IPS-18a (cell line): ENCODE results near the gene CLCN4.

ENCODE experiments used
- H3K27ac ChIP-seq: one replicate; pipeline ENCODE4 v1.5.1; 2013; ENCODE audit warnings: low read length
- H3K27me3 ChIP-seq: one replicate; pipeline ENCODE4 v1.6.1; 2013; ENCODE audit warnings: mild to moderate bottlenecking, low read length; ENCODE audit not compliant: control insufficient read depth, insufficient read depth
- H3K36me3 ChIP-seq: one replicate; pipeline ENCODE4 v1.6.1; 2013; ENCODE audit warnings: low read depth, low read length; ENCODE audit not compliant: control insufficient read depth
- H3K4me1 ChIP-seq: one replicate; pipeline ENCODE4 v1.6.1; 2013; ENCODE audit warnings: low read depth, low read length; ENCODE audit not compliant: control insufficient read depth
- H3K4me3 ChIP-seq: one replicate; pipeline ENCODE4 v1.5.1; 2013; ENCODE audit warnings: low read length
- H3K9ac ChIP-seq: one replicate; pipeline ENCODE4 v1.6.1; 2013; ENCODE audit warnings: mild to moderate bottlenecking, low read length, moderate library complexity
- H3K9me3 ChIP-seq: one replicate; pipeline ENCODE4 v1.6.1; 2013; ENCODE audit warnings: low read depth, low read length; ENCODE audit not compliant: control insufficient read depth

The CLCN4 gene

GRCh38 chrX:10231461-10231860, 74.7 kb downstream of the CLCN4 start:
- no peak overlapping the region for H3K27ac ChIP-seq
- no peak overlapping the region for H3K4me3 ChIP-seq
- H3K9me3 ChIP-seq: no peaks in the 10 kb centered on the region
- no peak overlapping the region for H3K9ac ChIP-seq
- no peaks in the 10 kb centered on the region for H3K27me3 ChIP-seq
- H3K36me3 ChIP-seq: no peaks in the 10 kb centered on the region
- no peaks in the 10 kb centered on the region for H3K4me1 ChIP-seq

DNA sequence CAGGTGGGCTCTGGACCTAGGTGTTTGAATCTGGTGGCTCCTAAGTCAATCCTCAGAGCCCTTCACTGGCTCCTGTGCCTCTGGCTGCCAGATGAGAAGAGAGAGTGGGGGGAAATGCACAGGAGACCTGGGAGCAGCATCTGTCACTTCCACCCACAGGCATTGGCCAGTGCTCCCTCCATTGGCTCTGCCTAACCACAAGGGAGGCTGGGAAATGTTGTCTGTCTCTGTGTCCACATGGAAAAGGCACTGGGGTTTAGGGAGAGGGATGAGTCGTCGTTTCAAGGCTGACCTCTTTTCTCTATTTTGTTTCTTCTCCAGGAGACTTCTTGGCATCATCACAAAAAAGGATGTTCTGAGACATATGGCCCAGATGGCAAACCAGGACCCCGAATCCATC, 76.4 kb downstream of the CLCN4 start:
- H3K27me3 ChIP-seq: no peaks in the 10 kb centered on the region
- H3K9me3 ChIP-seq: no peaks in the 10 kb centered on the region
- no peak overlapping the region for H3K27ac ChIP-seq
- H3K9ac ChIP-seq: no peak overlapping the region
- H3K36me3 ChIP-seq: no peaks in the 10 kb centered on the region
- H3K4me3 ChIP-seq: no peak overlapping the region
- H3K4me1 ChIP-seq: no peaks in the 10 kb centered on the region

- Histone ChIP-seq H3K27ac (no peak overlapping the region), H3K4me3 (no peak overlapping the region), H3K36me3 (no peaks in the 10 kb centered on the region), H3K4me1 (no peaks in the 10 kb centered on the region), H3K9me3 (no peaks in the 10 kb centered on the region), H3K9ac (no peak overlapping the region), H3K27me3 (no peaks in the 10 kb centered on the region)
These were observed 76.9 kb downstream of the CLCN4 start for GRCh38 chrX:10233696-10234095.

- Histone ChIP-seq H3K9me3 (no peaks in the 10 kb centered on the region), H3K36me3 (no peaks in the 10 kb centered on the region), H3K9ac (no peak overlapping the region), H3K4me3 (no peak overlapping the region), H3K27ac (no peak overlapping the region), H3K27me3 (no peaks in the 10 kb centered on the region), H3K4me1 (no peaks in the 10 kb centered on the region)
These were observed 79.1 kb downstream of the CLCN4 start for GRCh38 chrX:10235851-10236250.

GRCh38 chrX:10237241-10237640, 80.5 kb downstream of the CLCN4 start:
- no peaks in the 10 kb centered on the region for H3K9me3 ChIP-seq
- no peak overlapping the region for H3K9ac ChIP-seq
- H3K4me1 ChIP-seq: no peaks in the 10 kb centered on the region
- H3K4me3 ChIP-seq: no peak overlapping the region
- no peaks in the 10 kb centered on the region for H3K36me3 ChIP-seq
- H3K27ac ChIP-seq: no peak overlapping the region
- H3K27me3 ChIP-seq: no peaks in the 10 kb centered on the region

GRCh38 chrX:10239611-10240064, 82.9 kb downstream of the CLCN4 start:
- H3K9ac ChIP-seq: no peak overlapping the region
- no peaks in the 10 kb centered on the region for H3K36me3 ChIP-seq
- no peak overlapping the region for H3K27ac ChIP-seq
- H3K4me3 ChIP-seq: no peak overlapping the region
- H3K9me3 ChIP-seq: no peaks in the 10 kb centered on the region
- H3K4me1 ChIP-seq: no peaks in the 10 kb centered on the region
- H3K27me3 ChIP-seq: no peaks in the 10 kb centered on the region

DNA sequence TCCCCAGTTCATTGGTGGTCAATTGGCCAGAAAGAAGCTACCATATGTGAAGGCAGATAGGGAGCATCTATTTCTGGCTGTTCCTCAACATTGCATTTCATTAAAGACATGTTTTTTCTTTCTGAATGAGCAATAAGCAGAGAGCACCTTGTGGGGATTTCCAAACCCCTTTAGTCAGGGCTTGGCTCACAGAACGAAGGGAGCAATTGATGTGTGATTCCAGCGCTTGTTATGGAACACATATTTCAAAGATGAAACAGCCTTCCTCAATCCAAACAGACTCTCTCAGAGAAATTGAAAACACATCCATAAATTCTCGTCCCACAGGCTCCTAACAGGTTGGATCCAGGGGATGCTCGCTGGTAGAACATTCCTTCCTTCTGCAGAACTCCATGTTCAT, 84.1 kb downstream of the CLCN4 start:
- Histone ChIP-seq H3K36me3 (no peaks in the 10 kb centered on the region), H3K27ac (no peak overlapping the region), H3K4me1 (no peaks in the 10 kb centered on the region), H3K4me3 (no peak overlapping the region), H3K27me3 (no peaks in the 10 kb centered on the region), H3K9ac (no peak overlapping the region), H3K9me3 (no peaks in the 10 kb centered on the region)

GRCh38 chrX:10242026-10242425, 85.3 kb downstream of the CLCN4 start:
- H3K9ac ChIP-seq: no peak overlapping the region
- H3K9me3 ChIP-seq: no peaks in the 10 kb centered on the region

DNA sequence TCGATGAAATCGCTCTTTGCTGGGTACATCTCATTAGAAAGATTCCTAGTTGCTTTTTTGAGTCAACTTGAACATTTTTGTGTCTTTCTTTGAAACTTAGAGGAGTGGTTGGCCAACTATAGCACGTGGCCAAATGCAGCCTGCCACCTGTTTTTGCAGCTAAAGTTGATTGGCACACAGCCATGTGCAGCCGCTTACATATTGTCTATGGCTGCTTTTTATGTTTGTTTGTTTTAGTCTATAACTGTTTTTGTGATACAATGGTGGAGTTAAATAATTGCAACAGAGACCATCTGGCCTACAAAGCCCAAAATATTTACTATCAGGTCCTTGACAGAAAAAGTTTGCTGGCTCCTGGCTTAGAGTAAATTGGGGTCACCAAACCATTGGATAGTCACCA, 86.3 kb downstream of the CLCN4 start:
- Histone ChIP-seq H3K27ac (no peak overlapping the region), H3K4me1 (no peaks in the 10 kb centered on the region), H3K27me3 (no peaks in the 10 kb centered on the region), H3K4me3 (no peak overlapping the region), H3K9ac (no peak overlapping the region), H3K36me3 (no peaks in the 10 kb centered on the region), H3K9me3 (no peaks in the 10 kb centered on the region)

More at GRCh38 chrX:10242026-10242425, 85.3 kb downstream of the CLCN4 start:
- no peaks in the 10 kb centered on the region for H3K36me3 ChIP-seq
- no peaks in the 10 kb centered on the region for H3K27me3 ChIP-seq
- no peaks in the 10 kb centered on the region for H3K4me1 ChIP-seq
- H3K4me3 ChIP-seq: no peak overlapping the region
- no peak overlapping the region for H3K27ac ChIP-seq

DNA sequence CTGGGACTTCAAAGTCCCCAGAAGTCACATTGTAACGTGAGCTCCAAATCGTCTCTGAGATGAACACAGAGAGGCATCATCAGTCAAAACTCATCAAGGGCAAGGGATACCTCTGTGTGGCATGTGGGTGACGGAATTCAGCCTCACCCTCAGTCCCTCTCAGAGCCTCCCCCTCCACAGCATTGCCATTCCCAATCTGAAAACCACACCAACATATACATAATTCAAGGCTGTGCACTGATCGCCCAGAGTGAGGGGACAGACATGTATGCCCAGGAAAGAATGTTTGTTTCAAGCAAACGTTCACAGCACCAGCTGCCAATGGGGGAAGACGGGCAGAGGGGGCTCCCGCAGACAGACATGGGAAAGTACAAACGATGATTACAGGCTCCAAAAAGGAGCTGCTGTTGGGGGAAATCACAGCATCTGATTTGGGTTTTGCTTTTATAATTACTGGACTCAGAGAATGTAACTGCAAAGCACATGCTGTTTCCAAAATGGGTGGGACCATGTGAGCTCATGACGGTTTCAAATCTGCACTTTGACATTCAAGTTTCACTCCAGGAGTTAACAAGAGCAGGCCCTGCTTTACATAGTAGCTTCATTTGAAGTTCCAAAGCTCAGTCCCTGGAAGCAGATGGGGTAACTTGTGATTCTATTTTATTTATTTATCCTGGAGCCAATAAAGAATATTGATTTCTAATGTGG, 88.3 kb downstream of the CLCN4 start:
- Histone ChIP-seq H3K36me3 (no peaks in the 10 kb centered on the region), H3K27ac (no peak overlapping the region), H3K9me3 (no peaks in the 10 kb centered on the region), H3K4me3 (no peak overlapping the region), H3K4me1 (no peaks in the 10 kb centered on the region), H3K27me3 (no peaks in the 10 kb centered on the region), H3K9ac (no peak overlapping the region)

DNA sequence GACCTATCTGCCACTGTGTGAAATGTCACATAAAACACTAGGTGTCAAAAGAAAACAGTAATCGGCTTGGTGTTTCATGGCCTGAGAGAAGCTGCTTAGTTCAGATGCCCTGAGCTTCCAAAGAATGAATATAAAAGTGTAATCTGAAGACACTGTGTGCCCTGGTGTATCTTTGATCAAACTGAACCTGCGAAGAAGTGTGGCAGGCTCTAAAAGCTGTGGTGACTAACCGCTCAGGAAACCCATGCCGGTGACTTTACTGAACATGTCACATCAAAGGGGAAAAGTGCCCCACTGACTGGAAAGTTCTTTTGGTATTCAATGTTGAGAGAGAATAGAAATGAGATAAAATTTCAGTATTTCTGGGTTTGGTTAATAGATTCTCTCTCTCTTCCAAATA, 89.1 kb downstream of the CLCN4 start:
- no peak overlapping the region for H3K27ac ChIP-seq
- no peaks in the 10 kb centered on the region for H3K4me1 ChIP-seq
- H3K4me3 ChIP-seq: no peak overlapping the region
- H3K27me3 ChIP-seq: no peaks in the 10 kb centered on the region
- no peak overlapping the region for H3K9ac ChIP-seq
- no peaks in the 10 kb centered on the region for H3K36me3 ChIP-seq
- no peaks in the 10 kb centered on the region for H3K9me3 ChIP-seq

DNA sequence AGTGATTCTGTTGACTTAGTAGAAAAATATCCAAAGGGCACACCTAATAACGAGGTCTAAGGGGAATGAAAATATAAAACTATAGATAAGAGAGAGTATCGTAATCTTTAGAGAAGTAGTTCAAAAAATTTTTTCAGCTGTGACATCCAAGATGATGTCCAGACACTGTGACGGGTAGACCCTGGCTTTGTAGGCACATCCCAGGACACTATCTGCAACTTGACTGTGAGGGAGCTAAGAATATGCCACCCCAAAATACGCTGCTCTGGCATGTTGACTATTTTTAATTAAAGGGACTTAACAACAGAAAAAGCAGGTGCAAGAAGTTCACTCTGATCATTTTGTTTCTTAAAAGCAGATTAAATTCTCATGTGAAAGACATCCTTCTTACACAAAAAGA, 89.5 kb downstream of the CLCN4 start:
- Histone ChIP-seq H3K9ac (no peak overlapping the region), H3K27me3 (no peaks in the 10 kb centered on the region), H3K36me3 (no peaks in the 10 kb centered on the region), H3K27ac (no peak overlapping the region), H3K9me3 (no peaks in the 10 kb centered on the region), H3K4me3 (no peak overlapping the region), H3K4me1 (no peaks in the 10 kb centered on the region)
